Testis (tissue), 3 donors: ENCODE measurements around the gene ZNF653. TPM values are rescaled to one million over a fixed set of nuclear protein-coding genes. Genes with fewer than 3 reads are reported as not detected.
"Not testable (repeated sequence)": the region's sequence is repeated elsewhere in the genome, so short reads cannot be mapped to it uniquely, and the experiment has no call there.

Source experiments
- DNase-seq: peaks from one replicate; pipeline ENCODE4 v3.0.0-alpha.2; 2019
- H3K27ac ChIP-seq, 2 donors: fragments of 200-600 bp; sonication (generic); one replicate each; pipeline ENCODE4 v1.5.1; 2019
- H3K27me3 ChIP-seq: fragments of 200-600 bp; sonication (generic); one replicate; pipeline ENCODE4 v1.5.1; 2019
- H3K36me3 ChIP-seq: fragments of 200-600 bp; sonication (generic); one replicate; pipeline ENCODE4 v1.5.1; 2017; ENCODE audit warnings: low read depth; ENCODE audit errors: missing control alignments
- H3K4me1 ChIP-seq: fragments of 200-600 bp; sonication (generic); one replicate; pipeline ENCODE4 v1.5.1; 2019
- H3K4me3 ChIP-seq, 2 donors: fragments of 200-600 bp; sonication (generic); one replicate each; pipeline ENCODE4 v1.5.1; 2017 to 2019
- H3K9me3 ChIP-seq: fragments of 200-600 bp; sonication (generic); one replicate; pipeline ENCODE4 v1.5.1; 2017
- CTCF ChIP-seq, 3 experiments: fragments of 450-650 bp in 2 of 3; fragments of 200-600 bp in 1 of 3; sonication (generic) in 1 of 3; IDR thresholded peaks; one replicate each; pipeline ENCODE4 v1.5.1; 2016 to 2019; ENCODE audit warnings: antibody characterized with exemption in 3 of 3, mild to moderate bottlenecking in 2 of 3, moderate library complexity in 1 of 3
- POLR2A ChIP-seq: fragments of 450-650 bp; IDR thresholded peaks from one replicate; pipeline ENCODE4 v1.6.1; 2017; ENCODE audit warnings: antibody characterized with exemption, mild to moderate bottlenecking, moderate library complexity
- WGBS, 2 donors: methylation state at CpG; one replicate each; pipeline ENCODE4 v1.1.5; 2018; 5-methylcytosine and 5-hydroxymethylcytosine counted together
- intact Hi-C: fragments of 100-400 bp; cut with DNase I; formaldehyde crosslinking; loops from one replicate; pipeline ENCODE4 v1.15.1; 2023; ENCODE audit warnings: low total_unique reads
- polyA plus RNA-seq: library from polyadenylated mRNA; stranded (reverse); fragments of 350-450 nt; fragmentation: Illumina TruSeq; extraction: RNeasy Lipid Tissue Mini Kit (QIAGEN cat#74804); gene quantifications from one replicate; pipeline ENCODE4 v1.2.3, GENCODE V29; 2014; ENCODE audit warnings: low read depth, low replicate concordance; ENCODE audit not compliant: insufficient read depth
- total RNA-seq, 2 donors: library from RNA; depleted of rRNA; stranded (reverse); fragments of >200 nt; gene quantifications; one replicate each; pipeline ENCODE4 v1.2.3, GENCODE V29; 2016

ZNF653 gene
- total and polyA plus RNA-seq, 3 donors from 2014 or later, result 36.8 to 53.3 (median 45.9) TPM

DNA sequence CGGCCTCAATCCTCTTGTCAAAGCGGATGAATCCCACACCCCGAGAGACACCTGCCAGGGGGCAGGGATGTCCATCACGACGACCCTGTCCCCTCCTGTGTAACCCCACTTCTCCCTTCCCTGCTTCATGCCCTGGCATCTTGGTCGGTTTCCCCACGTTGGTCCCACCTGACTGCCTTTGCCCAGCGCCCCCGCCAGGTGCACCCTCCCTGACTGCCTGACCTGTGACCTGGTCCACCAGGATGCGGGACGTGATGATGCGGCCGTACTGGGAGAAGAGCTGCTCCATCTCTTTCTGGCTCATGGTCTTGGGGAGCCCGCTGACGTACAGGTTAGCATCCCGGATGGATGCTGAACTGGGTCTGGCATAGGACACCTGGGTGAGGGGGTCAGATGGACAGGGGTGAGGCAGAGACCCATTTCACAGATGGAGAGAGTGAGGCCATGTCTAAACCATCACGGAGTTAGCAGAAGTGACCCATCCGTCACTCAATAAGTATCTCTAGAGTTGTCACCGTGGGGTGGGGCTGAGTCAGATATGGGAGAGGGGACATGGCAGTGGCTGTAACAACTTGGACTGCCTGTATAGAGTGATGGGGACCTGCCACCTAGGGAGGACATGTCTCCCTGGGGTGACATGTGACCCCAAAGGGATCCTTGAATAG, 47.3 kb downstream of the ZNF653 start:
- WGBS, 2 donors, result 89 to 92% methylated on average over 18 to 19 of the region's 19 CpGs
- H3K27me3 ChIP-seq, result no peaks in the 10 kb centered on the region
- no peak overlapping the region for H3K27ac ChIP-seq
- no peak overlapping the region for H3K4me3 ChIP-seq
- no peaks in the 10 kb centered on the region for H3K4me1 ChIP-seq
- DNase-seq, result no peak
- TF ChIP-seq CTCF (IDR thresholded peaks at IDR 0.05) (no peak), POLR2A (no peak)
- intact Hi-C loops, result no loop called here
- no peaks in the 10 kb centered on the region for H3K9me3 ChIP-seq
- H3K36me3 ChIP-seq, result no peaks in the 10 kb centered on the region

GRCh38 chr19:11457831-11458230, 47.8 kb downstream of the ZNF653 start:
- no peaks in the 10 kb centered on the region for H3K36me3 ChIP-seq
- H3K4me1 ChIP-seq, result no peaks in the 10 kb centered on the region
- TF ChIP-seq CTCF (IDR thresholded peaks at IDR 0.05) (no peak), POLR2A (no peak)
- H3K4me3 ChIP-seq, result no peak overlapping the region
- WGBS, 2 donors, result 86 to 94% methylated on average over 6 to 20 of the region's 20 CpGs
- intact Hi-C loops, result no loop called here
- H3K27ac ChIP-seq, result no peak overlapping the region
- DNase-seq, result no peak
- H3K27me3 ChIP-seq, result no peaks in the 10 kb centered on the region
- H3K9me3 ChIP-seq, result no peaks in the 10 kb centered on the region

GRCh38 chr19:11457115-11457514, 48.5 kb downstream of the ZNF653 start:
- WGBS, 2 donors, result 30 to 55% methylated on average over 2 to 17 of the region's 18 CpGs
- intact Hi-C loops, result no loop called here
- Histone ChIP-seq H3K36me3 (no peaks in the 10 kb centered on the region), H3K4me3 (no peak overlapping the region), H3K4me1 (no peaks in the 10 kb centered on the region), H3K27me3 (no peaks in the 10 kb centered on the region), H3K9me3 (no peaks in the 10 kb centered on the region), H3K27ac (no peak overlapping the region)
- TF ChIP-seq POLR2A (no peak), CTCF (IDR thresholded peaks at IDR 0.05) (no peak)
- peak; percentile 59 for DNase-seq

DNA sequence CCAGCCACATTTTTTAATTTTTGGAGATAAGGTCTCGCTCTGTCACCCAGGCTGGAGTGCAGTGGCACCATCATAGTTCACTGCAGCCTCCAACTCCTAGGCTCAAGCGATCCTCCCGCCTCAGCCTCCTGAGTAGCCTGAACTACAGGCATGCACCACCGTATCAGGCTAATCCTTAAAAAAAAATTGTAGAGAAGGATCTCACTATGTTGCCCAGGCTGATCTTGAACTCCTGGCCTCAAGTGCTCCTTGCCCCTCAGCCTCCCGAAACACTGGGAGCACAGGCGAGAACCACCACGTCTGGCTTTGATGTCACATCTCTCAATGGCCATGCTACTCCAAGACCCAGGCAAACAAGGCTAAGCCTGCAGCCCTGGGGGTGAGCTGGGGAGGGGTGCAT, 49.0 kb downstream of the ZNF653 start:
- WGBS, 2 donors, result 81 to 90% methylated on average over 5 to 7 of the region's 7 CpGs
- no peak overlapping the region for H3K4me3 ChIP-seq
- no peaks in the 10 kb centered on the region for H3K4me1 ChIP-seq
- H3K27ac ChIP-seq, result no peak overlapping the region
- no peak for TF ChIP-seq CTCF (IDR thresholded peaks at IDR 0.05)
- no peaks in the 10 kb centered on the region for H3K36me3 ChIP-seq
- no peaks in the 10 kb centered on the region for H3K27me3 ChIP-seq
- no peaks in the 10 kb centered on the region for H3K9me3 ChIP-seq
- no peak for DNase-seq
- intact Hi-C loops, result no loop called here

- H3K4me3 ChIP-seq, H3K4me1 ChIP-seq, DNase-seq, intact Hi-C loops, H3K27me3 ChIP-seq, H3K27ac ChIP-seq, H3K9me3 ChIP-seq, H3K36me3 ChIP-seq: not testable (repeated sequence)
- 83 to 93% methylated on average over 9 of the region's 9 CpGs for WGBS, 2 donors
Measured at GRCh38 chr19:11455233-11455554, 50.4 kb downstream of the ZNF653 start.
